Measurements from ENCODE around the gene CDON.
"Not testable (repeated sequence)": the region's sequence is repeated elsewhere in the genome, so short reads cannot be mapped to it uniquely, and the experiment has no call there.

Gene CDON

GRCh38 chr11:125924384-125925007 lies 138.2 kb downstream of the CDON start:
- no peak for DNase-seq (ENCODE audit: low read depth in 2 of 2)

GRCh38 chr11:125923633-125924032 lies 139.0 kb downstream of the CDON start:
- DNase-seq (ENCODE audit: low read depth in 2 of 2), result no peak

- peak; percentile 28 to 52 for DNase-seq (ENCODE audit: low read depth in 2 of 2)
These were observed 139.6 kb downstream of the CDON start for GRCh38 chr11:125923012-125923579.

GRCh38 chr11:125922156-125922555 lies 140.5 kb downstream of the CDON start:
- DNase-seq (ENCODE audit: low read depth in 2 of 2), result no peak

GRCh38 chr11:125921042-125921441 lies 141.6 kb downstream of the CDON start:
- no peak for DNase-seq (ENCODE audit: low read depth in 2 of 2)

- DNase-seq (ENCODE audit: low read depth in 2 of 2), result no peak
These were observed 144.4 kb downstream of the CDON start for GRCh38 chr11:125918140-125918840.

GRCh38 chr11:125916683-125917347 lies 145.9 kb downstream of the CDON start:
- DNase-seq (ENCODE audit: low read depth in 2 of 2), result no peak

- not testable (repeated sequence) for DNase-seq (ENCODE audit: low read depth in 2 of 2)
These were observed 148.1 kb downstream of the CDON start for GRCh38 chr11:125914601-125915000.

GRCh38 chr11:125910226-125910849 lies 152.3 kb downstream of the CDON start:
- DNase-seq (ENCODE audit: low read depth in 2 of 2), result no peak

Measured in stimulated activated CD4-positive, alpha-beta T cell treated with anti-CD3 and anti-CD28 coated beads, Interleukin-1b, Interleukin-23, amount 100 ng/mL, for 4 hours (primary cell).